GM18909 (cell line): ENCODE data around the gene TTL.
"Not testable (repeated sequence)": the region's sequence is repeated elsewhere in the genome, so short reads cannot be mapped to it uniquely, and the experiment has no call there.

Experiments used
- ATAC-seq: cut with Tn5 transposase; IDR thresholded peaks from one replicate; pipeline ENCODE4 v1.9.1; 2021; ENCODE audit warnings: mild to moderate bottlenecking; ENCODE audit not compliant: unreplicated experiment, poor library complexity

Gene TTL

GRCh38 chr2:112516801-112517200, 34.8 kb downstream of the TTL start:
- no peak for ATAC-seq

- no peak for ATAC-seq
Measured at GRCh38 chr2:112518807-112519206, 36.9 kb downstream of the TTL start.

GRCh38 chr2:112519506-112519905, 37.5 kb downstream of the TTL start:
- ATAC-seq, result no peak

GRCh38 chr2:112520234-112520783, 38.4 kb downstream of the TTL start:
- ATAC-seq, result no peak

- ATAC-seq, result no peak
Measured at GRCh38 chr2:112523291-112523777, 41.4 kb downstream of the TTL start.

GRCh38 chr2:112524276-112524675, 42.3 kb downstream of the TTL start:
- not testable (repeated sequence) for ATAC-seq

DNA sequence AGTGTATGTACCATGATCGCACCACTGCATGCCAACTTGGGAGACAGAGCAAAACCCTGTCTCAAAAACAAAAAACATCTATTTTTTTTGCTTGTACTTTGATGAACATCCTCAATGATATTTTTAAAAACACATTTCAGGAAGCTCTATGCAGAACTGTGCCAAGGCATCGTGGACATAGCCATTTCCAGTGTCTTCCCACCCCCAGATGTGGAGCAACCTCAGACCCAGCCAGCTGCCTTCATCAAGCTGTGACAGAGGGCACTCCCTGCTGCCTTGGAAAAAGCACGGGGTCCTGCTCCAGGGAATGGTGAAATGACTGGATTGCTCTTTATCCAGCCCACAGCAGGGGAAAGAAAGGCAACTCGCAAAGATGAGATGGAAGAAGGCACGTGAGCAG, 46.6 kb downstream of the TTL start:
- no peak for ATAC-seq

- no peak for ATAC-seq
Measured at GRCh38 chr2:112529757-112530156, 47.8 kb downstream of the TTL start.

DNA sequence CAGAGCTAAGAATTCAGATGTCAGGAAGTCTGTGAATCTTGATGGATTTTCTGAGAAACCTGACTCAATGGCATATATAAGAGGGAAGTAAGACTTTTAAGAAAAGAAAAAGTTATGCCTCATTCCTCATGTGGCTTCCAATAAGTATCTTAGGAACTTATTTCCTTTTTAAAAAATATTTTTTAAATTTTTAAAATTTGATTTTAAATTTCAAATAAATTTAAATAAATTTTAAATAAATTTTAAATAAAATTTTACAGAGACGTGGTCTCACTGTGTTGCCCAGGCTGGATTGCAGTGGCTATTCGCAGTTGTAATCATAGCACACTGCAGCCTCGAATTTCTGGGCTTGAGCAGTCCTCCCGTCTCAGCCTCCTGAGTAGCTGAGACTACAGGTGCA, 48.8 kb downstream of the TTL start:
- ATAC-seq, result no peak

- no peak for ATAC-seq
Measured at GRCh38 chr2:112534826-112535225, 52.9 kb downstream of the TTL start.

- ATAC-seq, result not testable (repeated sequence)
Measured at GRCh38 chr2:112536665-112537064, 54.7 kb downstream of the TTL start.

GRCh38 chr2:112539306-112539705, 57.4 kb downstream of the TTL start:
- no peak for ATAC-seq

- no peak for ATAC-seq
Measured at GRCh38 chr2:112540906-112541305, 59.0 kb downstream of the TTL start.

DNA sequence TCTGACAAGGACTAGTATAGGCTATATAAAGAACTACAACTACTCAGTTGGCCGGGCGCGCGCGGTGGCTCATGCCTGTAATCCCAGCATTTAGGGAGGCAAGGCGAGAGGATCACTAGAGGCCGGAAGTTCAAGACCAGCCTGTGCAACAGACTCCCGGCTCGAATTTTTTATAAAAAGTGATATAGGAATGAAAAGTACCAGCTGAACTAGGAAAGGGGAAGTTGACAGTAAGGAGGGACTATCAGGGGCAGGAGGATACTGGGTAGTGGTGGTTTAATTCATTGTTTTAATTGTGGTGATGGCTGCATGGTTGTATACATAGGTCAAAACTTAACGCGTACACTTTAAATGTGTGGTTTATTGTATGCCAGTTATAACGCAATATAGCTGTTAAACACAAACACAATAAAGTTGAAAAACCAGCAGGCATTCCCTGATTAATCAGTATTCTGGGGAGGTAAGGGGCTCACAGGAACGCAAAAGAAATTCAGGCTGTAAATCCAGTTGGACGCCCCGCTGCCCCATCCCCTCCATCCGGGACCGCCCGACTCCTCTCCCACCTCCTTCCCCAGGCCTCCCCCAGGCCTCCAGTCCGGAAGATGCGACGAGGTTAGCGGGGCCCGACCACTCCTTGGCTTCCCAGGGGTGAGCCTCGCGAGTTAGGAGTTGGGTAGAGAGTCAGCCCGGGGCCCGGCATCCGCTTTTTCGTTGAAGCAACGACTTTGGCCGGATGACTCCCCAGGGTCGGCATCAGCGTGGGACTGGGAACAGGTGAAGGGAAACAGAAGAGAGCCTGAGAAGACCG, 59.6 kb downstream of the TTL start:
- peak; percentile 59 for ATAC-seq

DNA sequence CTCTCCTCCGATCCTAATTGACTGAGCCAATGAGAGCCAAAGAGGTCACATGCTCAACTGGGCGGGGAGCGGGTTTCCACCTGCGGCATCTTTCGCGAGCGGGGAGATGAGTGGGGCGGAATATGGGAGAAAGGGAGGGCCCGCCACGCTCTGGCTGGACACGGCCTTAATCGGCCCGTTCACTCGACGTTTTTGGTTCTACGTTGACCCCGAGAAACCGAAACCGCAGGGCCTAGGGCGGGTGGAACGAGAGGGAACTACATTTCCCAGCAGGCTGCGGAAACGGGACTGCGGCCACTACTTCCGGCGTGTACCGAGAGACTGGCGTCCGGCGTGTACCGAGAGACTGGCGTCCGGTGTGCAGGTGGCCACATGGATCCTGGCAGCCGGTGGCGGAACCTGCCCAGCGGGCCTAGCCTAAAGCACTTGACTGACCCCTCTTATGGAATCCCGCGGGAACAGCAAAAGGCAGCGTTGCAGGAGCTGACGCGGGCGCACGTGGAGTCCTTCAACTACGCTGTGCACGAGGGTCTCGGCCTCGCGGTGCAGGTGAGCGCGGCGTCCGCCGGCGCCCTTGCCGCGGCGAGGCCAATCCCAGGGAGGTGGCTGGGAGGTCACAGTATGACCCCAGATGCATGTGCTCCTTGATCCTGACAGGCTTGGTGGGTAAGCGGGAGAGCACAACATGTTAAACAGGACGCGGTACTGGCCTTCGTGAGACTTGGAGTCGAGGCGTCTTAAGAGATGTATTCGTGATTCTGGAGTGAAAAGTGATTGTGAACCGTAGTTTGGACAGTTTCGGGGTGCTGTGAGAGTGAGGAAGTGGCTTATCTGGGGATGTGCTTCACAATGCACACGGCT, 60.4 kb downstream of the TTL start, which contains the start of gene POLR1B:
Gene POLR1B, plus strand, starts transcription at position 343 of the 861 bp plus-strand sequence. Its CDS starts 30 bp downstream, at position 373.
- ATAC-seq, result peak; percentile 85

- ATAC-seq, result no peak
Measured at GRCh38 chr2:112542984-112543661, 61.2 kb downstream of the TTL start.

GRCh38 chr2:112547333-112547732, 65.4 kb downstream of the TTL start:
- no peak for ATAC-seq

DNA sequence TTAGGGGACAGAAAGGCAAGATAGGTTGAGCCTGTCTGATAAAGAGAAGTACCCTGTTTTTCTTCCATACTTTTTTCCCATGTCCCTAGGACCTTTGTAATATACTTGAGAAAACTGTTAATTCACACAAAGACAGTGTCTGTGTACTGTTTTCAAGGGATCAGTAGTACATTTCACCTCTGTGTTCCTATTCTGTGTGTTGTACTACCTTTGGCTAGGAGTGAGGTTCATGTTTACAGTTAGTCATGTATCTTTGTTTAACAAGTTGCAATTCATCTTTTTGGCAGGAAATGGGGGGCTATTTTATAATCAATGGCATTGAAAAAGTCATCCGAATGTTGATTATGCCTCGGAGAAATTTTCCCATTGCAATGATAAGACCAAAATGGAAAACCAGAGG, 67.0 kb downstream of the TTL start:
- ATAC-seq, result no peak

DNA sequence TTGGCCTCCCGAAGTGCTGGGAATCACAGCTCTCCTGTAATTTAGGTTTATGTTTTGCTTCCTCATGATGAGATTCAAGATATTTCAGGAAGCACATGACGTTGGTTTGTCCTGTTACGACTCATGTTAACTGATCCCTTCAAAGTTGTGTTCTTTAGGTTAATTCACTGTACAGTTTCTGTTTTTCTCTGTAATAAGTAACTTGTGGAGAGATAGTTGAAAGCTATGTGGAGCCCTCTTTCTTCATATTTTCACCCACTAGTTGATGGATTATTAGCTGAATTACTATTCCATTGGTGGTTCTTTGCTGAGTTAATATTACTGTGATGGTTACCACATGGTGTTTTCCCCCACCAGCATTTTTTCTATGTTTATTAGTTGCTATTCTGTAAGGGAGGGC, 84.1 kb downstream of the TTL start:
- ATAC-seq, result peak; percentile 80

DNA sequence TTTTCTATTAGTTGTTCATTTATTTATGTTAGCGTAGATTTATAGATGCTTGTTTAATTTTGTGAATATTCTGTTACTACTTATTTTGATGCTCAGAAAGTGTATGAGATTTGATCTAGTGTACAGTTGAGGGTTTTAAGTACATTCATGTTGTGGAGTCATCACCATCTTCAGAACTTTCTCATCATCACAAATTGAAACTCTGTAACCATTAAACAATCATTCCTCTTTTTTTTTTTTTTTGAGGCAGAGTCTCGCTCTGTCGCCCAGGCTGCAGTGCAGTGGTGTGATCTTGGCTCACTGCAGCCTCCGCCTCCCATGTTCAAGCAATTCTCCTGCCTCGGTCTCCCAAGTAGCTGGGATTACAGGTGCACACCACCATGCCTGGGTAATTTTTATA, 84.6 kb downstream of the TTL start:
- peak; percentile 30 for ATAC-seq
